ENCODE results near the gene CDC42BPA. TPM values are rescaled to one million over a fixed set of nuclear protein-coding genes. Genes with fewer than 3 reads are reported as not detected.

Gene CDC42BPA
- polyA plus RNA-seq, 3 donors: 0.20 to 0.45 (median 0.39) TPM

DNA sequence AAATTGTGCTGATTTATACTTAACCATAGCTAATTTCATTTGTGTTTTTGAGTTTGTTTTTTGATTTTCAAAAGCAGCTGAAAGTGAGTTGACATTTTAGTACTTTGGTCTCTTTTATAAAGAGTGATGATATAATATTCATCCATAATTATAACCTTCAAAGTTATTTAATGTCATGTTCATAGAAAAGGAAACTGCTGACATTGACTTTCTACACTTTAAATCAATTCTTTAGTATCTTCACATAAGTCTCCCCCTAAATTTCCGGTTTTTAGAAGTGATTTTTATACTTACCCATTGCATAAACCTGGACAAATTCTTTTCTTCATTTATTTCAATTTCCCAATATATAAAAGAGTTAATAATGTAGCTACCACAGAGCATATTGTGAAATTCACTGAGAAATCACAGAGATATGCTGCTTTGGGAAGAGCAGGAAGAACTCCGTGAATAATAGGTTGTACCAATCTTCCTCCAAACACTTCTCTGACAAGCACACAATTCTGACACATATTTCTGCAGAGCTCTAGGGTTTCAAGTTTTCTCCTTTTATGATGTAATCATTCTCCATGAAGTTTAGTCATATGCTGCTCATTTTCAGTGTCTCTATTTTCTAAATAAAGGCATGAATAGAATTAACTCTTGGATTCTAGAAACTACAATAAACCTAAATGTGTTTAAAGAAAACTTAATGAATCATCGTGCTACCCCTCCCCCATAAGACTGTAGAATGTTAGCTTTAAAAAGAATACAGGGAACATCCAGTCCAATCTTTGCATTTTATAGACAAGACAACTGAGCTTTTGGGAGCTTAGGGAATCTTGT lies 25.6 kb upstream of the CDC42BPA start:
- H3K27ac ChIP-seq (ENCODE audit: low read depth in 1 of 2, low read length in 2 of 2): no peak overlapping the region
- Mint-ChIP-seq H3K27ac (no peak overlapping the region), H3K36me3 (no peaks in the 10 kb centered on the region), H3K9me3 (peaks cover 0 to 9% (median 4%) of the 10 kb centered on the region in 7 donors), H3K4me3 (no peak overlapping the region), H3K27me3 (ENCODE audit: low read depth in 3 of 3) (peaks cover 0 to 4% (median 2%) of the 10 kb centered on the region in 3 donors), H3K4me1 (no peaks in the 10 kb centered on the region)
- H3K9me3 ChIP-seq (replicated peaks in 1 of 2; ENCODE audit: control insufficient read depth in 1 of 2, insufficient read depth in 1 of 2, low read length in 2 of 2): peaks cover 0 to 4% of the 10 kb centered on the region in 2 donors
- no peak for DNase-seq
- no peaks in the 10 kb centered on the region for H3K79me2 ChIP-seq (ENCODE audit: insufficient read depth, low read length)
- intact Hi-C loops (cut with micrococcal nuclease): no loop called here
- H3K4me3 ChIP-seq (replicated peaks in 1 of 3; ENCODE audit: low read depth in 2 of 3, low read length in 3 of 3): no peak overlapping the region
- no peak overlapping the region for H2AFZ ChIP-seq (ENCODE audit: insufficient read depth, low read depth, low read length, poor library complexity, severe bottlenecking)
- no peaks in the 10 kb centered on the region for H3K4me1 ChIP-seq (ENCODE audit: control insufficient read depth in 1 of 2, insufficient read depth in 2 of 2, low read length in 2 of 2)
- H3K36me3 ChIP-seq (replicated peaks in 1 of 2; ENCODE audit: control insufficient read depth in 1 of 2, insufficient read depth in 2 of 2, low read length in 2 of 2): no peaks in the 10 kb centered on the region
- H3K4me2 ChIP-seq (replicated peaks; ENCODE audit: extremely low read depth, low read length, poor library complexity, severe bottlenecking): no peak overlapping the region
- TF ChIP-seq, protein P1, sequence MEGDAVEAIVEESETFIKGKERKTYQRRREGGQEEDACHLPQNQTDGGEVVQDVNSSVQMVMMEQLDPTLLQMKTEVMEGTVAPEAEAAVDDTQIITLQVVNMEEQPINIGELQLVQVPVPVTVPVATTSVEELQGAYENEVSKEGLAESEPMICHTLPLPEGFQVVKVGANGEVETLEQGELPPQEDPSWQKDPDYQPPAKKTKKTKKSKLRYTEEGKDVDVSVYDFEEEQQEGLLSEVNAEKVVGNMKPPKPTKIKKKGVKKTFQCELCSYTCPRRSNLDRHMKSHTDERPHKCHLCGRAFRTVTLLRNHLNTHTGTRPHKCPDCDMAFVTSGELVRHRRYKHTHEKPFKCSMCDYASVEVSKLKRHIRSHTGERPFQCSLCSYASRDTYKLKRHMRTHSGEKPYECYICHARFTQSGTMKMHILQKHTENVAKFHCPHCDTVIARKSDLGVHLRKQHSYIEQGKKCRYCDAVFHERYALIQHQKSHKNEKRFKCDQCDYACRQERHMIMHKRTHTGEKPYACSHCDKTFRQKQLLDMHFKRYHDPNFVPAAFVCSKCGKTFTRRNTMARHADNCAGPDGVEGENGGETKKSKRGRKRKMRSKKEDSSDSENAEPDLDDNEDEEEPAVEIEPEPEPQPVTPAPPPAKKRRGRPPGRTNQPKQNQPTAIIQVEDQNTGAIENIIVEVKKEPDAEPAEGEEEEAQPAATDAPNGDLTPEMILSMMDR (IDR thresholded peaks at IDR 0.05): no peak
- no peaks in the 10 kb centered on the region for H4K20me1 ChIP-seq (ENCODE audit: insufficient read depth, low read length)
- H3K9ac ChIP-seq (ENCODE audit: insufficient read depth, low read length, poor library complexity, severe bottlenecking): no peak overlapping the region
- no CpG with 5 or more reads among the region's 3 CpGs for WGBS (ENCODE audit: insufficient coverage)
- no peaks in the 10 kb centered on the region for H3K27me3 ChIP-seq (ENCODE audit: control insufficient read depth in 2 of 2, insufficient read depth in 2 of 2, low read length in 2 of 2)

DNA sequence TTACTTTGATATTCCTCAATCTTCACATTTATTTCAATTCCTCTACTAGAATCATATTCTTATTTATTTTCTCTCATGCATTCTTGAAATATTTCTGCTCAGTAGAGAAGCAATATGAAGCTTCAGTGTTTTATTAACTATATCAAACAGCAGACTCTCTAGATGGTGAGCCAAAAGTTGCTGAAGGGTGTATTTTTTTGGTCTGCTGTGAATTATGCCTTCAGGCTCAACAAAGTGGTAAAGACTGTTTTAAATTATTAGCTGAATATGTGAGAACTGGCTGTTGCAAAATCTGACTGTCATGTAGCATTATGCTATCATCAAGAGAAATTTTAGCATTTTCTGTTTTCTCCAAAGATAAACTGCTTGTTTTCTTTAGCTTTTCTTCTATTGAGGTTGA lies 24.9 kb upstream of the CDC42BPA start:
- intact Hi-C loops (cut with micrococcal nuclease): no loop called here
- no peak overlapping the region for H3K27ac ChIP-seq (ENCODE audit: low read depth in 1 of 2, low read length in 2 of 2)
- Mint-ChIP-seq H3K36me3 (no peaks in the 10 kb centered on the region), H3K27ac (no peak overlapping the region), H3K4me1 (no peaks in the 10 kb centered on the region), H3K4me3 (no peak overlapping the region), H3K9me3 (peaks cover 0 to 7% (median 2%) of the 10 kb centered on the region in 7 donors), H3K27me3 (ENCODE audit: low read depth in 3 of 3) (peaks cover 0 to 4% (median 2%) of the 10 kb centered on the region in 3 donors)
- TF ChIP-seq, protein P1 (IDR thresholded peaks at IDR 0.05): no peak
- no peak for DNase-seq
- no peak overlapping the region for H3K4me3 ChIP-seq (replicated peaks in 1 of 3; ENCODE audit: low read depth in 2 of 3, low read length in 3 of 3)
- no peaks in the 10 kb centered on the region for H3K79me2 ChIP-seq (ENCODE audit: insufficient read depth, low read length)
- H2AFZ ChIP-seq (ENCODE audit: insufficient read depth, low read depth, low read length, poor library complexity, severe bottlenecking): no peak overlapping the region
- H3K36me3 ChIP-seq (replicated peaks in 1 of 2; ENCODE audit: control insufficient read depth in 1 of 2, insufficient read depth in 2 of 2, low read length in 2 of 2): no peaks in the 10 kb centered on the region
- H4K20me1 ChIP-seq (ENCODE audit: insufficient read depth, low read length): no peaks in the 10 kb centered on the region
- H3K9ac ChIP-seq (ENCODE audit: insufficient read depth, low read length, poor library complexity, severe bottlenecking): no peak overlapping the region
- H3K4me1 ChIP-seq (ENCODE audit: control insufficient read depth in 1 of 2, insufficient read depth in 2 of 2, low read length in 2 of 2): no peaks in the 10 kb centered on the region
- H3K4me2 ChIP-seq (replicated peaks; ENCODE audit: extremely low read depth, low read length, poor library complexity, severe bottlenecking): no peak overlapping the region
- H3K9me3 ChIP-seq (replicated peaks in 1 of 2; ENCODE audit: control insufficient read depth in 1 of 2, insufficient read depth in 1 of 2, low read length in 2 of 2): peaks cover 0 to 4% of the 10 kb centered on the region in 2 donors
- H3K27me3 ChIP-seq (ENCODE audit: control insufficient read depth in 2 of 2, insufficient read depth in 2 of 2, low read length in 2 of 2): no peaks in the 10 kb centered on the region
